ENCODE data around the gene RPH3AL. TPM values are rescaled to one million over a fixed set of nuclear protein-coding genes. Genes with fewer than 3 reads are reported as not detected.

RPH3AL gene
- total RNA-seq, 4 donors from 2014 or later, result 24.3 to 90.5 (median 47.2) TPM

- H3K4me3 ChIP-seq, result no peak overlapping the region
- in situ Hi-C loops (cut with MboI; ENCODE audit: low pct_ligation_motif_present in 1 of 4, low pct_unique_long_range_greater_than_20kb in 1 of 4, low sequenced_read_pairs in 3 of 4) (no loop called here), intact Hi-C loops (cut with DNase I; ENCODE audit: low total_unique reads) (no loop called here)
- no peak overlapping the region for H3K27ac ChIP-seq
- DNase-seq, result no peak
- no peaks in the 10 kb centered on the region for H3K36me3 ChIP-seq
- H3K4me1 ChIP-seq, result no peaks in the 10 kb centered on the region
- H3K27me3 ChIP-seq, result no peaks in the 10 kb centered on the region
- 79 to 88% methylated on average over 4 to 10 of the region's 10 CpGs for WGBS, 2 donors (ENCODE audit: low coverage in 1 of 2)
- TF ChIP-seq EP300 (IDR thresholded peaks at IDR 0.05; ENCODE audit: low read depth) (no peak), CTCF (IDR thresholded peaks at IDR 0.05) (no peak), POLR2AphosphoS5 (IDR thresholded peaks at IDR 0.05) (no peak), POLR2A (IDR thresholded peaks at IDR 0.05) (no peak)
- no peaks in the 10 kb centered on the region for H3K9me3 ChIP-seq
Measured at GRCh38 chr17:313231-313630, 39.4 kb downstream of the RPH3AL start.

- intact Hi-C loops (cut with DNase I; ENCODE audit: low total_unique reads), result no loop called here
- no peaks in the 10 kb centered on the region for H3K27me3 ChIP-seq
- no peaks in the 10 kb centered on the region for H3K9me3 ChIP-seq
- TF ChIP-seq POLR2AphosphoS5 (IDR thresholded peaks at IDR 0.05) (no peak), CTCF (IDR thresholded peaks at IDR 0.05) (no peak), POLR2A (IDR thresholded peaks at IDR 0.05) (no peak), EP300 (IDR thresholded peaks at IDR 0.05; ENCODE audit: low read depth) (no peak)
- 67 to 84% methylated on average over 2 to 18 of the region's 18 CpGs for WGBS, 2 donors (ENCODE audit: low coverage in 1 of 2)
- peaks cover 0 to under 1% (median 0%) of the 10 kb centered on the region in 4 donors for H3K4me1 ChIP-seq
- H3K36me3 ChIP-seq, result no peaks in the 10 kb centered on the region
- in situ Hi-C loops (cut with MboI; ENCODE audit: low pct_ligation_motif_present in 1 of 4, low pct_unique_long_range_greater_than_20kb in 1 of 4, low sequenced_read_pairs in 3 of 4), result no loop called here
- no peak overlapping the region for H3K27ac ChIP-seq
- no peak for DNase-seq
- H3K4me3 ChIP-seq, result no peak overlapping the region
Measured at GRCh38 chr17:312476-313148, 40.0 kb downstream of the RPH3AL start.

GRCh38 chr17:311119-311782 is 41.4 kb downstream of the RPH3AL start:
- H3K9me3 ChIP-seq, result no peaks in the 10 kb centered on the region
- TF ChIP-seq CTCF (IDR thresholded peaks at IDR 0.05), result no peak
- TF ChIP-seq EP300 (IDR thresholded peaks at IDR 0.05; ENCODE audit: low read depth), result no peak
- TF ChIP-seq POLR2A (IDR thresholded peaks at IDR 0.05), result no peak
- no peak for TF ChIP-seq POLR2AphosphoS5 (IDR thresholded peaks at IDR 0.05)
- no peak overlapping the region for H3K27ac ChIP-seq
- H3K4me1 ChIP-seq, result peaks cover 0 to 2% (median 0%) of the 10 kb centered on the region in 4 donors
- WGBS, 2 donors (ENCODE audit: low coverage in 1 of 2), result 88 to 89% methylated on average over 12 to 20 of the region's 20 CpGs
- no peak for DNase-seq
- in situ Hi-C loops (cut with MboI; ENCODE audit: low pct_ligation_motif_present in 1 of 4, low pct_unique_long_range_greater_than_20kb in 1 of 4, low sequenced_read_pairs in 3 of 4), result no loop called here
- H3K27me3 ChIP-seq, result no peaks in the 10 kb centered on the region
- H3K4me3 ChIP-seq, result no peak overlapping the region
- no peaks in the 10 kb centered on the region for H3K36me3 ChIP-seq
- intact Hi-C loops (cut with DNase I; ENCODE audit: low total_unique reads), result no loop called here

- Histone ChIP-seq H3K27me3 (no peaks in the 10 kb centered on the region), H3K9me3 (no peaks in the 10 kb centered on the region), H3K4me1 (peaks cover 0 to 2% (median 0%) of the 10 kb centered on the region in 4 donors), H3K4me3 (no peak overlapping the region), H3K27ac (no peak overlapping the region), H3K36me3 (no peaks in the 10 kb centered on the region)
- WGBS, 2 donors (ENCODE audit: low coverage in 1 of 2), result 85% methylated on average over 28 of the region's 28 CpGs; no CpG with 5 or more reads in 1 of the 2 donors
- in situ Hi-C loops (cut with MboI; ENCODE audit: low pct_ligation_motif_present in 1 of 4, low pct_unique_long_range_greater_than_20kb in 1 of 4, low sequenced_read_pairs in 3 of 4) (no loop called here), intact Hi-C loops (cut with DNase I; ENCODE audit: low total_unique reads) (no loop called here)
- DNase-seq, result no peak
- TF ChIP-seq EP300 (IDR thresholded peaks at IDR 0.05; ENCODE audit: low read depth) (no peak), POLR2AphosphoS5 (IDR thresholded peaks at IDR 0.05) (no peak), CTCF (IDR thresholded peaks at IDR 0.05) (no peak), POLR2A (IDR thresholded peaks at IDR 0.05) (no peak)
Measured at GRCh38 chr17:310111-311010, 42.2 kb downstream of the RPH3AL start.

All from transverse colon (tissue), 4 donors.